ENCODE data around the gene ADAMTS10. TPM values are rescaled to one million over a fixed set of nuclear protein-coding genes. Genes with fewer than 3 reads are reported as not detected.
A peak's percentile ranks its signal among the peaks of the same experiment; 100 is the strongest.

ADAMTS10 gene
- total and polyA plus RNA-seq, 7 donors = 1.9 to 8.2 (median 3.4) TPM

- Histone ChIP-seq H3K9me3 (peaks cover 3% of the 10 kb centered on the region), H3K4me1 (no peaks in the 10 kb centered on the region), H3K27me3 (ENCODE audit: insufficient read depth in 3 of 3, low read length in 2 of 3) (peaks cover 0 to 16% (median 3%) of the 10 kb centered on the region in 3 donors), H3K4me3 (no peak overlapping the region), H3K36me3 (ENCODE audit: insufficient read depth in 1 of 2, low read depth in 1 of 2) (peaks cover 0 to 10% of the 10 kb centered on the region in 2 donors), H3K27ac (no peak overlapping the region)
- WGBS, 3 donors = 51 to 70% (median 59%) methylated on average over 15 of the region's 15 CpGs
- ATAC-seq (no peak), DNase-seq (no peak)
- intact Hi-C loops (cut with DNase I) = no loop called here
- no peak for TF ChIP-seq CTCF (IDR thresholded peaks at IDR 0.05)
Observed at GRCh38 chr19:8595651-8596050, 14.9 kb downstream of the ADAMTS10 start.

- peaks cover 0 to 16% (median 5%) of the 10 kb centered on the region in 3 donors for H3K27me3 ChIP-seq (ENCODE audit: insufficient read depth in 3 of 3, low read length in 2 of 3)
- DNase-seq (no peak), ATAC-seq (no peak)
- H3K4me1 ChIP-seq = no peaks in the 10 kb centered on the region
- H3K9me3 ChIP-seq = peaks cover 3% of the 10 kb centered on the region
- H3K4me3 ChIP-seq = no peak overlapping the region
- TF ChIP-seq CTCF (IDR thresholded peaks at IDR 0.05) = no peak
- 95 to 96% (median 95%) methylated on average over 2 of the region's 2 CpGs for WGBS, 3 donors
- peaks cover 0 to 1% of the 10 kb centered on the region in 2 donors for H3K36me3 ChIP-seq (ENCODE audit: insufficient read depth in 1 of 2, low read depth in 1 of 2)
- intact Hi-C loops (cut with DNase I) = no loop called here
- no peak overlapping the region for H3K27ac ChIP-seq
Observed at GRCh38 chr19:8593931-8594330, 16.6 kb downstream of the ADAMTS10 start.

- 1% methylated on average over 47 to 55 of the region's 55 CpGs for WGBS, 3 donors
- no peak overlapping the region for H3K27ac ChIP-seq
Observed at GRCh38 chr19:8592231-8593009, 18.1 kb downstream of the ADAMTS10 start.

GRCh38 chr19:8589177-8589714 is 21.3 kb downstream of the ADAMTS10 start:
- Histone ChIP-seq H3K4me3 (no peak overlapping the region), H3K27me3 (ENCODE audit: insufficient read depth in 3 of 3, low read length in 2 of 3) (peaks cover 0 to 16% (median 5%) of the 10 kb centered on the region in 3 donors), H3K36me3 (ENCODE audit: insufficient read depth in 1 of 2, low read depth in 1 of 2) (no peaks in the 10 kb centered on the region), H3K9me3 (peaks cover 2% of the 10 kb centered on the region), H3K27ac (no peak overlapping the region), H3K4me1 (no peaks in the 10 kb centered on the region)
- no peak for DNase-seq
- TF ChIP-seq CTCF (IDR thresholded peaks at IDR 0.05) = no peak
- WGBS, 3 donors = 83 to 89% (median 86%) methylated on average over 31 to 32 of the region's 32 CpGs
- ATAC-seq = no peak
- intact Hi-C loops (cut with DNase I) = no loop called here

More at GRCh38 chr19:8592231-8593009, 18.1 kb downstream of the ADAMTS10 start:
- intact Hi-C loops (cut with DNase I) = no loop called here
- DNase-seq (peak; percentile 95), ATAC-seq (peak; percentile 77 to 86 (median 83))
- no peaks in the 10 kb centered on the region for H3K36me3 ChIP-seq (ENCODE audit: insufficient read depth in 1 of 2, low read depth in 1 of 2)
- H3K4me3 ChIP-seq = peak overlapping the region; percentile 52
- H3K9me3 ChIP-seq = peaks cover 3% of the 10 kb centered on the region
- H3K4me1 ChIP-seq = no peaks in the 10 kb centered on the region
- peaks cover 0 to 16% (median 5%) of the 10 kb centered on the region in 3 donors for H3K27me3 ChIP-seq (ENCODE audit: insufficient read depth in 3 of 3, low read length in 2 of 3)
- no peak for TF ChIP-seq CTCF (IDR thresholded peaks at IDR 0.05)

All from psoas muscle (tissue), 8 donors.